ENCODE measurements around the gene MTHFD1L. TPM values are rescaled to one million over a fixed set of nuclear protein-coding genes. Genes with fewer than 3 reads are reported as not detected.

MTHFD1L gene
- total RNA-seq, 1 donor from 2014 or later, result 28.1 TPM

GRCh38 chr6:151073146-151073545 is 207.6 kb downstream of the MTHFD1L start:
- H3K27ac Mint-ChIP-seq, result no peak overlapping the region
- TF ChIP-seq, protein P1, sequence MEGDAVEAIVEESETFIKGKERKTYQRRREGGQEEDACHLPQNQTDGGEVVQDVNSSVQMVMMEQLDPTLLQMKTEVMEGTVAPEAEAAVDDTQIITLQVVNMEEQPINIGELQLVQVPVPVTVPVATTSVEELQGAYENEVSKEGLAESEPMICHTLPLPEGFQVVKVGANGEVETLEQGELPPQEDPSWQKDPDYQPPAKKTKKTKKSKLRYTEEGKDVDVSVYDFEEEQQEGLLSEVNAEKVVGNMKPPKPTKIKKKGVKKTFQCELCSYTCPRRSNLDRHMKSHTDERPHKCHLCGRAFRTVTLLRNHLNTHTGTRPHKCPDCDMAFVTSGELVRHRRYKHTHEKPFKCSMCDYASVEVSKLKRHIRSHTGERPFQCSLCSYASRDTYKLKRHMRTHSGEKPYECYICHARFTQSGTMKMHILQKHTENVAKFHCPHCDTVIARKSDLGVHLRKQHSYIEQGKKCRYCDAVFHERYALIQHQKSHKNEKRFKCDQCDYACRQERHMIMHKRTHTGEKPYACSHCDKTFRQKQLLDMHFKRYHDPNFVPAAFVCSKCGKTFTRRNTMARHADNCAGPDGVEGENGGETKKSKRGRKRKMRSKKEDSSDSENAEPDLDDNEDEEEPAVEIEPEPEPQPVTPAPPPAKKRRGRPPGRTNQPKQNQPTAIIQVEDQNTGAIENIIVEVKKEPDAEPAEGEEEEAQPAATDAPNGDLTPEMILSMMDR (conservative IDR thresholded peaks at IDR 0.05), result no peak

DNA sequence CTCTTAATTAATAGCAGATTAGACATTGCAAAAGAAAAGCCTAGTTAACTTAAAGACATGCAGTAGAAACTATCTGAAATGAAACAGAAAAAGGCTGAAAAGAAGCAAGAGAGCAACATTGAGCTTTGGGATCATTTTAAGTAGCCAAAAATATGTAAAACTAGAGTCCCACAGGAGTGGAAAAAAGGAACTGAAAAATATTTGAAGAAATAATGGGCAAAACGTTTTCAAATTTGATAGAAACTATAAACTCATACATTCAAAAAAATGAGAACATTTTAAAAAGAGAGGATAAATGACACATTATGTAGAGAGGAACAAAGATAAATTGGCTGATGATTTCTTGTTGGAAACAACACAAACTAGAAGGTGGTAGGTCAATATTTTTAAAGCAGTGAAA is 208.2 kb downstream of the MTHFD1L start:
- peaks cover 17% of the 10 kb centered on the region for H3K4me1 Mint-ChIP-seq (ENCODE audit: unreplicated experiment)
- no peaks in the 10 kb centered on the region for H3K27me3 Mint-ChIP-seq
- peaks cover 25% of the 10 kb centered on the region for H3K36me3 Mint-ChIP-seq
- TF ChIP-seq, protein P1 (conservative IDR thresholded peaks at IDR 0.05), result no peak
- DNase-seq (ENCODE audit: extremely low spot score, unreplicated experiment), result no peak
- H3K9me3 Mint-ChIP-seq, result peaks cover 13% of the 10 kb centered on the region
- H3K27ac Mint-ChIP-seq, result no peak overlapping the region
- H3K4me3 Mint-ChIP-seq, result no peak overlapping the region

More at GRCh38 chr6:151073146-151073545, 207.6 kb downstream of the MTHFD1L start:
- no peak overlapping the region for H3K4me3 Mint-ChIP-seq
- peaks cover 20% of the 10 kb centered on the region for H3K4me1 Mint-ChIP-seq (ENCODE audit: unreplicated experiment)
- no peak for DNase-seq (ENCODE audit: extremely low spot score, unreplicated experiment)
- peaks cover 24% of the 10 kb centered on the region for H3K36me3 Mint-ChIP-seq
- no peaks in the 10 kb centered on the region for H3K27me3 Mint-ChIP-seq
- H3K9me3 Mint-ChIP-seq, result peaks cover 12% of the 10 kb centered on the region

DNA sequence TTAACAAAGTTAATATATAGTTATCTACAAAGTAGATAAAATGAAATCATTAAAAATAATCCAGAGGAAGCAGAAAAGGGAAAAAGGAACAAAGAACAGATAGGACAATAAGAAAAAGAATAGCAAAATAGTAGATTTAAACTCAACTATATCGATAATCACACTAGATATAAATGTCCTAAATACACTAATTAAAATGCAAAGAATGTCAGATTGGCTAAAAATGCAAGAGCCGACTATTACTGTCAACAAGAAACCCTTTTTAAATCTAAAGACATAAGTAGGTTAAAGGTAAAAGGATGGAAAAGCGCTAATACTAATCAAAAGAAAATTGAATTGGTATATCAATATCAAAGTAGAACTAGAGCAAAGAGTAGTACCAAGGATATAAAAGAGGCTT is 209.5 kb downstream of the MTHFD1L start:
- Mint-ChIP-seq H3K27ac (no peak overlapping the region), H3K4me3 (no peak overlapping the region), H3K36me3 (peaks cover 30% of the 10 kb centered on the region), H3K9me3 (peaks cover 18% of the 10 kb centered on the region), H3K4me1 (ENCODE audit: unreplicated experiment) (peaks cover 7% of the 10 kb centered on the region), H3K27me3 (no peaks in the 10 kb centered on the region)
- TF ChIP-seq, protein P1 (conservative IDR thresholded peaks at IDR 0.05), result no peak
- no peak for DNase-seq (ENCODE audit: extremely low spot score, unreplicated experiment)

DNA sequence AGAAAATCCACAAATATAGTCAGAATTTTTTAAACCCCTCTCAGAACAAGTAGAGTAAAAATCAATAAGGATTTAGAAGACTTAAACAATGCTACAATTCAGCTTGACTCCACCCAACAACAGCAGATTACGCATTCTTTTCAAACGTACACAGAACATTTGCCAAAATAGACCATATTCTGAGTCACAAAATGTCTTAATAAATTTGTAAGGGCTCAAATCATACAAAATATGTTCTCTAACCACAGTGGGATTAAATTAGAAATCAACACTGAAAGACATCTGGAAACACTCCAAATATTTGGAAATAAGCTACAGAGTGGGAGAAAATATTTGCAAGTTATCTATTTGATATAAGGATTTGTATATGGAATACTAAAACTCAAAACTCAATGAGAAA is 210.0 kb downstream of the MTHFD1L start:
- H3K4me1 Mint-ChIP-seq (ENCODE audit: unreplicated experiment), result peaks cover 7% of the 10 kb centered on the region
- no peak overlapping the region for H3K27ac Mint-ChIP-seq
- no peak for DNase-seq (ENCODE audit: extremely low spot score, unreplicated experiment)
- H3K27me3 Mint-ChIP-seq, result no peaks in the 10 kb centered on the region
- H3K4me3 Mint-ChIP-seq, result no peak overlapping the region
- peaks cover 26% of the 10 kb centered on the region for H3K36me3 Mint-ChIP-seq
- peaks cover 15% of the 10 kb centered on the region for H3K9me3 Mint-ChIP-seq
- TF ChIP-seq, protein P1 (conservative IDR thresholded peaks at IDR 0.05), result no peak

DNA sequence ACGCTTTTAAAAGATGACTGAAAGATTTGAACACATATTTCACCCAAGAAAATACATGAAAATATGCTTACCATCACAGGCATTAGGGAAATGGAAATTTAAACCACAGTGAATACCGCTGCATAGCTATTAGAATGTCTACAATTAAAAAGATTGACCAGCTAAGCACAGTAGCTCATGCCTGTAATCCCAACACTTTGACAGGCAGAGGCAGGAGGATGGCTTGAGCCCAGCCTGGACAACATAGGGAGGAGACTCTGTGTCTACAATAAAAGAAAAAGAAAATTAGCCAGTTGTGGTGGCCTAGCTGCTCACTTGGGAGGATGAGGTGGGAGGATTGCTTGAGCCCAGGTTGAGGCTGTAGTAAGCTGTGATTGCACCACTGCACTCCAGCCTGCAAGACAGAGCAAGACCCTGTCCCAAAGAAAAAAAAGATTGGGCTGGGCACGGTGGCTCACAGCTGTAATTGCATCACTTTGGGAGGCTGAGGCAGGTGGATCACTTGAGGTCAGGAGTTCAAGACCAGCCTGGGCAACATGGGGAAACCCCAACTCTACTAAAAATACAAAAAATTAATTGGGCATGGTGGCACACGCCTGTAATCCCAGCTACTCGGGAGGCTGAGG is 210.5 kb downstream of the MTHFD1L start:
- H3K27ac Mint-ChIP-seq, result no peak overlapping the region

More for the DNA sequence above, 210.5 kb downstream of the MTHFD1L start:
- no peak for DNase-seq (ENCODE audit: extremely low spot score, unreplicated experiment)
- H3K9me3 Mint-ChIP-seq, result peaks cover 12% of the 10 kb centered on the region
- TF ChIP-seq, protein P1 (conservative IDR thresholded peaks at IDR 0.05), result no peak
- H3K36me3 Mint-ChIP-seq, result peaks cover 23% of the 10 kb centered on the region
- peaks cover 5% of the 10 kb centered on the region for H3K4me1 Mint-ChIP-seq (ENCODE audit: unreplicated experiment)
- H3K27me3 Mint-ChIP-seq, result no peaks in the 10 kb centered on the region
- H3K4me3 Mint-ChIP-seq, result no peak overlapping the region

Data from type B pancreatic cell (in vitro differentiated cells).